Upper lobe of left lung (tissue), 4 donors: ENCODE data around the gene PAQR5.

Experiments
- CTCF ChIP-seq, 6 experiments: fragments of 450-650 bp in 4 of 6; fragments of 200-600 bp in 2 of 6; sonication (generic) in 2 of 6; IDR thresholded peaks; one replicate each; pipeline ENCODE4 v1.5.1; 2016 to 2019; ENCODE audit warnings: antibody characterized with exemption in 6 of 6
- EP300 ChIP-seq, 4 donors: sonication (generic); formaldehyde crosslinking; IDR thresholded peaks; one replicate each; pipeline ENCODE4 v1.5.1; 2017; ENCODE audit warnings: antibody characterized with exemption in 4 of 4, control low read depth in 2 of 4
- POLR2A ChIP-seq, 4 donors: fragments of 450-650 bp; IDR thresholded peaks; one replicate each; pipeline ENCODE4 v1.5.1; 2016 to 2017; ENCODE audit warnings: antibody characterized with exemption in 4 of 4, mild to moderate bottlenecking in 2 of 4

GRCh38 chr15:69422336-69422895 is 123.7 kb downstream of the PAQR5 start:
- TF ChIP-seq POLR2A (IDR thresholded peaks at IDR 0.05) (no peak), EP300 (IDR thresholded peaks at IDR 0.05) (no peak), CTCF (IDR thresholded peaks at IDR 0.05) (no peak)
